Ishikawa (cell line): ENCODE results near the gene MLLT1.

ENCODE experiments used
- CEBPB ChIP-seq: IDR thresholded peaks from 2 replicates; pipeline ENCODE4 v1.6.1; 2012
- CREB1 ChIP-seq: IDR thresholded peaks from 2 replicates; pipeline ENCODE4 v1.6.1; 2012; ENCODE audit warnings: low read depth
- EGR1 ChIP-seq: IDR thresholded peaks from 2 replicates; pipeline ENCODE4 v1.6.1; 2012
- EP300 ChIP-seq: IDR thresholded peaks from 2 replicates; pipeline ENCODE4 v1.6.1; 2012; ENCODE audit warnings: borderline replicate concordance
- FOXM1 ChIP-seq: IDR thresholded peaks from 2 replicates; pipeline ENCODE4 v1.6.1; 2012; ENCODE audit warnings: low read depth, borderline replicate concordance
- MAX ChIP-seq: IDR thresholded peaks from 2 replicates; pipeline ENCODE4 v1.6.1; 2012
- NFIC ChIP-seq: IDR thresholded peaks from 2 replicates; pipeline ENCODE4 v1.6.1; 2012
- RAD21 ChIP-seq: IDR thresholded peaks from 2 replicates; pipeline ENCODE4 v1.6.1; 2012; ENCODE audit warnings: low read depth
- REST ChIP-seq: IDR thresholded peaks from 2 replicates; pipeline ENCODE4 v1.6.1; 2012; ENCODE audit warnings: low read depth, mild to moderate bottlenecking
- TAF1 ChIP-seq: IDR thresholded peaks from 2 replicates; pipeline ENCODE4 v1.6.1; 2012; ENCODE audit warnings: low read depth, mild to moderate bottlenecking
- TCF12 ChIP-seq: IDR thresholded peaks from 2 replicates; pipeline ENCODE4 v1.6.1; 2012; ENCODE audit warnings: low read depth
- TEAD4 ChIP-seq: IDR thresholded peaks from 2 replicates; pipeline ENCODE4 v1.6.1; 2012
- USF1 ChIP-seq: IDR thresholded peaks from 2 replicates; pipeline ENCODE4 v1.6.1; 2012
- YY1 ChIP-seq: IDR thresholded peaks from 2 replicates; pipeline ENCODE4 v1.6.1; 2012; ENCODE audit warnings: low read depth
- ZBTB7A ChIP-seq: IDR thresholded peaks from 2 replicates; pipeline ENCODE4 v1.6.1; 2012; ENCODE audit warnings: low read depth

Gene MLLT1

GRCh38 chr19:6216996-6217751 lies 62.6 kb downstream of the MLLT1 start:
- TF ChIP-seq MAX, result no peak
- no peak for TF ChIP-seq FOXM1
- no peak for TF ChIP-seq TAF1
- peak; percentile 7; the same call in 1 of the 2 replicates for TF ChIP-seq USF1
- TF ChIP-seq NFIC, result no peak
- no peak for TF ChIP-seq REST
- TF ChIP-seq CREB1, result no peak
- TF ChIP-seq RAD21, result no peak
- TF ChIP-seq EGR1, result no peak

GRCh38 chr19:6216236-6216995 lies 63.4 kb downstream of the MLLT1 start:
- TF ChIP-seq USF1, result no peak
- TF ChIP-seq MAX, result no peak
- TF ChIP-seq YY1, result no peak
- TF ChIP-seq ZBTB7A, result no peak
- no peak for TF ChIP-seq NFIC
- TF ChIP-seq EP300, result no peak
- no peak for TF ChIP-seq EGR1
- no peak for TF ChIP-seq TAF1
- no peak for TF ChIP-seq RAD21
- TF ChIP-seq CREB1, result no peak
- no peak for TF ChIP-seq FOXM1
- TF ChIP-seq CEBPB, result no peak

GRCh38 chr19:6215701-6216235 lies 64.0 kb downstream of the MLLT1 start:
- TF ChIP-seq EGR1, result no peak
- TF ChIP-seq NFIC, result no peak
- TF ChIP-seq EP300, result no peak
- no peak for TF ChIP-seq TEAD4
- TF ChIP-seq FOXM1, result no peak
- TF ChIP-seq USF1, result no peak
- TF ChIP-seq TCF12, result no peak
- TF ChIP-seq CREB1, result no peak
- TF ChIP-seq TAF1, result no peak
- no peak for TF ChIP-seq MAX
- no peak for TF ChIP-seq CEBPB
- no peak for TF ChIP-seq YY1
- no peak for TF ChIP-seq ZBTB7A
- TF ChIP-seq RAD21, result no peak
- TF ChIP-seq REST, result no peak

- TF ChIP-seq FOXM1 (no peak), ZBTB7A (no peak), TEAD4 (no peak), RAD21 (no peak), EP300 (no peak), NFIC (no peak), TAF1 (no peak), CEBPB (no peak), MAX (no peak), REST (no peak), EGR1 (no peak), TCF12 (no peak), USF1 (no peak), CREB1 (no peak), YY1 (no peak)
Measured at GRCh38 chr19:6214881-6215541, 64.8 kb downstream of the MLLT1 start.
